GM18907 (cell line): ENCODE measurements around the gene FAM124A.
A peak's percentile ranks its signal among the peaks of the same experiment; 100 is the strongest.

Experiments
- ATAC-seq: cut with Tn5 transposase; IDR thresholded peaks from one replicate; pipeline ENCODE4 v1.9.1; 2021; ENCODE audit warnings: mild to moderate bottlenecking, moderate library complexity; ENCODE audit not compliant: unreplicated experiment

The FAM124A gene

GRCh38 chr13:51303063-51303552 is 80.9 kb downstream of the FAM124A start:
- no peak for ATAC-seq

- no peak for ATAC-seq
Observed at GRCh38 chr13:51303882-51304281, 81.7 kb downstream of the FAM124A start.

GRCh38 chr13:51305271-51305967 is 83.2 kb downstream of the FAM124A start:
- ATAC-seq: no peak

- ATAC-seq: no peak
Observed at GRCh38 chr13:51308781-51309180, 86.6 kb downstream of the FAM124A start.

- ATAC-seq: no peak
Observed at GRCh38 chr13:51311231-51311630, 89.0 kb downstream of the FAM124A start.

- ATAC-seq: no peak
Observed at GRCh38 chr13:51311957-51312520, 89.8 kb downstream of the FAM124A start.

GRCh38 chr13:51313619-51314018 is 91.4 kb downstream of the FAM124A start:
- ATAC-seq: no peak

GRCh38 chr13:51317262-51317661 is 95.1 kb downstream of the FAM124A start:
- no peak for ATAC-seq

- no peak for ATAC-seq
Observed at GRCh38 chr13:51318015-51318414, 95.8 kb downstream of the FAM124A start.

GRCh38 chr13:51318876-51319275 is 96.7 kb downstream of the FAM124A start:
- no peak for ATAC-seq

- ATAC-seq: no peak
Observed at GRCh38 chr13:51321836-51322235, 99.6 kb downstream of the FAM124A start.

- no peak for ATAC-seq
Observed at GRCh38 chr13:51322826-51323225, 100.6 kb downstream of the FAM124A start.

- ATAC-seq: no peak
Observed at GRCh38 chr13:51323824-51324511, 101.8 kb downstream of the FAM124A start.

GRCh38 chr13:51324714-51325420 is 102.7 kb downstream of the FAM124A start:
- no peak for ATAC-seq

- no peak for ATAC-seq
Observed at GRCh38 chr13:51325837-51326236, 103.6 kb downstream of the FAM124A start.

GRCh38 chr13:51326777-51327176 is 104.6 kb downstream of the FAM124A start:
- ATAC-seq: no peak

- ATAC-seq: no peak
Observed at GRCh38 chr13:51327961-51328360, 105.8 kb downstream of the FAM124A start.

GRCh38 chr13:51328488-51328887 is 106.3 kb downstream of the FAM124A start:
- ATAC-seq: no peak

GRCh38 chr13:51329606-51330005 is 107.4 kb downstream of the FAM124A start:
- ATAC-seq: no peak

- ATAC-seq: peak; percentile 30
Observed at GRCh38 chr13:51330791-51331190, 108.6 kb downstream of the FAM124A start.

GRCh38 chr13:51331354-51331861 is 109.2 kb downstream of the FAM124A start:
- peak; percentile 63 for ATAC-seq
